Osteocyte (in vitro differentiated cells): ENCODE data around the gene PCDHB4. TPM values are rescaled to one million over a fixed set of nuclear protein-coding genes. Genes with fewer than 3 reads are reported as not detected.
"Not testable (repeated sequence)": the region's sequence is repeated elsewhere in the genome, so short reads cannot be mapped to it uniquely, and the experiment has no call there.

Source experiments
- DNase-seq: peaks from one replicate; pipeline ENCODE4 v3.0.0; 2021; ENCODE audit warnings: mixed read lengths; ENCODE audit not compliant: unreplicated experiment; ENCODE audit errors: extremely low spot score
- H3K27ac Mint-ChIP-seq: one replicate; pipeline ENCODE4 v1.8.0; 2021; ENCODE audit warnings: mild to moderate bottlenecking, mixed read lengths; ENCODE audit not compliant: unreplicated experiment
- H3K27me3 Mint-ChIP-seq: one replicate; pipeline ENCODE4 v1.8.0; 2021; ENCODE audit warnings: mixed read lengths; ENCODE audit not compliant: unreplicated experiment
- H3K36me3 Mint-ChIP-seq: one replicate; pipeline ENCODE4 v1.8.0; 2021; ENCODE audit warnings: mixed read lengths; ENCODE audit not compliant: unreplicated experiment
- H3K4me1 Mint-ChIP-seq: one replicate; pipeline ENCODE4 v1.8.0; 2021; ENCODE audit warnings: mixed read lengths; ENCODE audit not compliant: unreplicated experiment
- H3K4me3 Mint-ChIP-seq: one replicate; pipeline ENCODE4 v1.8.0; 2021; ENCODE audit warnings: mild to moderate bottlenecking, moderate library complexity, mixed read lengths; ENCODE audit not compliant: unreplicated experiment
- H3K9me3 Mint-ChIP-seq: one replicate; pipeline ENCODE4 v1.8.0; 2021; ENCODE audit warnings: mixed read lengths; ENCODE audit not compliant: unreplicated experiment
- CTCF ChIP-seq: fragments of 200-600 bp; sonication (generic); IDR thresholded peaks from 2 replicates; pipeline ENCODE4 v1.5.0; 2021; ENCODE audit warnings: antibody characterized with exemption, mild to moderate bottlenecking, moderate library complexity
- total RNA-seq: library from RNA; stranded (reverse); gene quantifications from 2 replicates; pipeline ENCODE4 v1.2.1, GENCODE V29; 2021

PCDHB4 gene
- total RNA-seq, 1 donor from 2014 or later = 2.9 TPM

DNA sequence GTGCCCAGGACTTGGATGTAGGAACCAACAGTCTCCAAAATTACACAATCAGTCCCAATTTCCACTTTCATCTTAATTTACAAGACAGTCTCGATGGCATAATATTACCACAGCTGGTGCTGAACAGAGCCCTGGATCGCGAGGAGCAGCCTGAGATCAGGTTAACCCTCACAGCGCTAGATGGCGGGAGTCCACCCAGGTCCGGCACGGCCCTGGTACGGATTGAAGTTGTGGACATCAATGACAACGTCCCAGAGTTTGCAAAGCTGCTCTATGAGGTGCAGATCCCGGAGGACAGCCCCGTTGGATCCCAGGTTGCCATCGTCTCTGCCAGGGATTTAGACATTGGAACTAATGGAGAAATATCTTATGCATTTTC lies 26.4 kb upstream of the PCDHB4 start:
- peaks cover 14% of the 10 kb centered on the region for H3K4me1 Mint-ChIP-seq
- H3K27ac Mint-ChIP-seq = peak overlapping the region; percentile 100
- H3K4me3 Mint-ChIP-seq = peak overlapping the region; percentile 96
- H3K36me3 Mint-ChIP-seq = peaks cover 37% of the 10 kb centered on the region
- no peak for DNase-seq
- peaks cover 18% of the 10 kb centered on the region for H3K9me3 Mint-ChIP-seq
- peaks cover 6% of the 10 kb centered on the region for H3K27me3 Mint-ChIP-seq
- no peak for TF ChIP-seq CTCF

DNA sequence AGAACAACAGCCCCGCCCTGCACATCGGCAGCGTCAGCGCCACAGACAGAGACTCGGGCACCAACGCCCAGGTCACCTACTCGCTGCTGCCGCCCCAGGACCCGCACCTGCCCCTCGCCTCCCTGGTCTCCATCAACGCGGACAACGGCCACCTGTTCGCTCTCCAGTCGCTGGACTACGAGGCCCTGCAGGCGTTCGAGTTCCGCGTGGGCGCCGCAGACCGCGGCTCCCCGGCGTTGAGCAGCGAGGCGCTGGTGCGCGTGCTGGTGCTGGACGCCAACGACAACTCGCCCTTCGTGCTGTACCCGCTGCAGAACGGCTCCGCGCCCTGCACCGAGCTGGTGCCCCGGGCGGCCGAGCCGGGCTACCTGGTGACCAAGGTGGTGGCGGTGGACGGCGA lies 25.4 kb upstream of the PCDHB4 start:
- Mint-ChIP-seq H3K36me3 (peaks cover 47% of the 10 kb centered on the region), H3K4me1 (peaks cover 14% of the 10 kb centered on the region), H3K9me3 (peaks cover 20% of the 10 kb centered on the region)
- not testable (repeated sequence) for H3K27ac Mint-ChIP-seq, H3K27me3 Mint-ChIP-seq, DNase-seq, H3K4me3 Mint-ChIP-seq

DNA sequence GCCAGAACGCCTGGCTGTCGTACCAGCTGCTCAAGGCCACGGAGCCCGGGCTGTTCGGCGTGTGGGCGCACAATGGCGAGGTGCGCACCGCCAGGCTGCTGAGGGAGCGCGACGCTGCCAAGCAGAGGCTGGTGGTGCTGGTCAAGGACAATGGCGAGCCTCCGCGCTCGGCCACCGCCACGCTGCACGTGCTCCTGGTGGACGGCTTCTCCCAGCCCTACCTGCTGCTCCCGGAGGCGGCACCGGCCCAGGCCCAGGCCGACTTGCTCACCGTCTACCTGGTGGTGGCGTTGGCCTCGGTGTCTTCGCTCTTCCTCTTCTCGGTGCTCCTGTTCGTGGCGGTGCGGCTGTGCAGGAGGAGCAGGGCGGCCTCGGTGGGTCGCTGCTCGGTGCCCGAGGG lies 25.0 kb upstream of the PCDHB4 start:
- peaks cover 20% of the 10 kb centered on the region for H3K9me3 Mint-ChIP-seq
- H3K36me3 Mint-ChIP-seq = peaks cover 51% of the 10 kb centered on the region
- not testable (repeated sequence) for H3K27me3 Mint-ChIP-seq

GRCh38 chr5:141100243-141100805 lies 21.3 kb upstream of the PCDHB4 start, which contains the start of gene PCDHB3:
Gene PCDHB3, plus strand, starts transcription at chr5:141100473. Its CDS starts 177 bp downstream, at chr5:141100650.
- Mint-ChIP-seq H3K9me3 (peaks cover 20% of the 10 kb centered on the region), H3K4me1 (peaks cover 2% of the 10 kb centered on the region), H3K4me3 (no peak within 1 kb of the TSS), H3K36me3 (peaks cover 65% of the 10 kb centered on the region), H3K27me3 (no peaks in the 10 kb centered on the region), H3K27ac (no peak within 1 kb of the TSS)
- no peak for TF ChIP-seq CTCF
- DNase-seq = no peak

More for the DNA sequence above, 25.0 kb upstream of the PCDHB4 start:
- H3K27ac Mint-ChIP-seq, DNase-seq, H3K4me3 Mint-ChIP-seq: not testable (repeated sequence)
- H3K4me1 Mint-ChIP-seq = peaks cover 14% of the 10 kb centered on the region

- no peaks in the 10 kb centered on the region for H3K4me1 Mint-ChIP-seq
Observed at GRCh38 chr5:141101059-141101458, 20.6 kb upstream of the PCDHB4 start.

GRCh38 chr5:141102070-141102469 lies 19.5 kb upstream of the PCDHB4 start:
- not testable (repeated sequence) for H3K4me3 Mint-ChIP-seq, H3K4me1 Mint-ChIP-seq, H3K27ac Mint-ChIP-seq, H3K27me3 Mint-ChIP-seq, DNase-seq
- Mint-ChIP-seq H3K36me3 (peaks cover 70% of the 10 kb centered on the region), H3K9me3 (peaks cover 34% of the 10 kb centered on the region)

More at GRCh38 chr5:141101059-141101458, 20.6 kb upstream of the PCDHB4 start:
- no peak overlapping the region for H3K27ac Mint-ChIP-seq
- H3K36me3 Mint-ChIP-seq = peaks cover 66% of the 10 kb centered on the region
- DNase-seq = no peak
- TF ChIP-seq CTCF = no peak
- peaks cover 27% of the 10 kb centered on the region for H3K9me3 Mint-ChIP-seq
- H3K27me3 Mint-ChIP-seq = no peaks in the 10 kb centered on the region
- no peak overlapping the region for H3K4me3 Mint-ChIP-seq

GRCh38 chr5:141102471-141102870 lies 19.1 kb upstream of the PCDHB4 start:
- H3K27ac Mint-ChIP-seq, H3K27me3 Mint-ChIP-seq, DNase-seq, H3K4me3 Mint-ChIP-seq, H3K4me1 Mint-ChIP-seq: not testable (repeated sequence)
- Mint-ChIP-seq H3K9me3 (peaks cover 38% of the 10 kb centered on the region), H3K36me3 (peaks cover 69% of the 10 kb centered on the region)
